Activated naive CD8-positive, alpha-beta T cell (primary cell): ENCODE results near the gene C10orf67.
"Not testable (repeated sequence)": the region's sequence is repeated elsewhere in the genome, so short reads cannot be mapped to it uniquely, and the experiment has no call there.

Source experiments
- H3K27ac Mint-ChIP-seq: one replicate; pipeline ENCODE4 v1.8.0; 2021; ENCODE audit warnings: mixed read lengths
- H3K27me3 Mint-ChIP-seq: one replicate; pipeline ENCODE4 v1.8.0; 2021; ENCODE audit warnings: mixed read lengths
- H3K36me3 Mint-ChIP-seq: one replicate; pipeline ENCODE4 v1.8.0; 2021; ENCODE audit warnings: mixed read lengths
- H3K4me1 Mint-ChIP-seq: one replicate; pipeline ENCODE4 v1.8.0; 2021; ENCODE audit warnings: low read depth, mixed read lengths
- H3K4me3 Mint-ChIP-seq: one replicate; pipeline ENCODE4 v1.8.0; 2021; ENCODE audit warnings: mild to moderate bottlenecking, mixed read lengths
- H3K9me3 Mint-ChIP-seq: one replicate; pipeline ENCODE4 v1.8.0; 2021; ENCODE audit warnings: low read depth, mixed read lengths

The C10orf67 gene

DNA sequence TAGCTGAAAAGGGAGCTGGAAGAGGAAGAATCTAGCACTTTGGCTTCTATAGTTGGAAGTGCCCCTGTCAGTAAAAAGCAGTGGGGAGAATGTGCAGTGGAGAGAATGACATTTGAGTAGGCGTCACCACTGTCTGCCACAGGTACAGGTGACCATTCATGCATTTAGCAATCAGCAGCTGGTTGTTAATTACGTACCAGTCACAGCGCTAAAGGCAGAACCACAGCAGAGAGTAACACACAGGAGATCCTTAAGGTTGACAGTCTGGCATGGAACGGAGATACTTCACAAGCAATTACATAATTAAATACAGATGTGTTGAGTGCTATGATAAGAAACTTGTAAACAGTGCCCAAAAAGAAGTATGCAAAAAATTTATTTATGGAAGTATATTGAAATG is 24.8 kb downstream of the C10orf67 start:
- Mint-ChIP-seq H3K27ac (no peak overlapping the region), H3K36me3 (no peaks in the 10 kb centered on the region), H3K4me3 (no peak overlapping the region)

DNA sequence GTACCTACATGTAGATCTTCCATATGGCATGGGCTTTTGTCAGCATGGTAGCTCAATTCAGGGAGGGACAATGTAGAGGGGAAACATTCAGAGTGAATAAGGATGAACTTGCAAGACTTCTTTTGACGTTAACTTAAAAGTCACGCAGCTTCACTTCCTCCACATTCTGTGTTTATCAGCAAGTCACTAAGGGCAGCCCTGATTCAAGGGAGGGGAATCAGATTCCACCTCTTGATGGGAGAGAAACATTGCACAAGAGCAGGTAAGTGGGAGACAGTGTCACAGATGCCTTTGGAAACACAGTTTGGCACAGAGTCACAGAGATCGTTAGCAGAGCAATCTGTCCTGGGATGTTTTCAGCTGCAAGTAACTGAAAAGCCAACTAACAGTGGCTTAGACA is 26.2 kb downstream of the C10orf67 start:
- Mint-ChIP-seq H3K27ac (no peak overlapping the region), H3K9me3 (no peaks in the 10 kb centered on the region), H3K36me3 (no peaks in the 10 kb centered on the region), H3K27me3 (no peaks in the 10 kb centered on the region), H3K4me1 (peaks cover 2% of the 10 kb centered on the region), H3K4me3 (no peak overlapping the region)

More for the DNA sequence above, 24.8 kb downstream of the C10orf67 start:
- H3K27me3 Mint-ChIP-seq = peaks cover 3% of the 10 kb centered on the region
- no peaks in the 10 kb centered on the region for H3K9me3 Mint-ChIP-seq
- H3K4me1 Mint-ChIP-seq = peaks cover 1% of the 10 kb centered on the region

DNA sequence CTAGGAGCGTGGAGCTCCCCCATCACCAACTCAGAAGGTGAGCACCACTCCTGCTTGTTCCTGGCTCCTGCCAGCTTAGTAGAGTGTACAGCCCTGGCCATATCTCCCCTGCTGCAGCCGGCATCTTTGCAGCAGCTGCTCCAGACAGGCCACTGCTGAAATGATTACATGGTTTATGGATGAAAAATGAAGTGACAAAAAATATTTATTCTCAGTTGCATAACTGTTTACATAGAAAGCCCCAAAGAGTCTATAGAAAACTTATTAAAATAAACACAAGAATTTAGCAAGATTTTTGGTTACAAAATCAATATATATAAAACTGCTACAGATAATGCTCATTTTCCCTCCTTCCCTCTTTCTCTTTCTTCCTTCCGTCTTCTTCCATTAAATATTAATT is 27.2 kb downstream of the C10orf67 start:
- Mint-ChIP-seq H3K27ac (no peak overlapping the region), H3K27me3 (no peaks in the 10 kb centered on the region), H3K9me3 (no peaks in the 10 kb centered on the region), H3K36me3 (no peaks in the 10 kb centered on the region), H3K4me3 (no peak overlapping the region), H3K4me1 (peaks cover 2% of the 10 kb centered on the region)

DNA sequence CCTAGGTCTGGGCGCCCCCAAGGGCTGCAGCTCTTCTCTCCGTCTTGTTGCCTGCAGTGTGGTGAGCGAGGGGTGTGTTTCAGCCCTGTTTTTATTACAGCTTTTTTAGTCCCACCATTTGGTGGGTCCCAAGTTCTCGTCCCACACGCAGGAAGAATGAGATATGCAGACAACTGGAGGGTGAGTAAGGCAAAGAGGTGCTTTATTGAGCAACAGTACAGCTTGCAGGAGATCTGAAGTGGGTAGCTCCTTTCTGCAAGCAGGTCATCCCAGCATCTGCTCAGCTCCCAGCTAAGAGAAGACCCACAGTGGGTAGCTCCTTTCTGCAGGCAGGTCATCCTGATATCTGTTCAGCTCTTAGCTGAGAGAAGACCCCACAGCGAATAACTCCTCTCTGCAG is 28.2 kb downstream of the C10orf67 start:
- H3K9me3 Mint-ChIP-seq = no peaks in the 10 kb centered on the region
- H3K36me3 Mint-ChIP-seq = no peaks in the 10 kb centered on the region
- no peak overlapping the region for H3K27ac Mint-ChIP-seq
- no peaks in the 10 kb centered on the region for H3K27me3 Mint-ChIP-seq
- no peak overlapping the region for H3K4me3 Mint-ChIP-seq
- H3K4me1 Mint-ChIP-seq = peaks cover 2% of the 10 kb centered on the region

- Mint-ChIP-seq H3K27ac (no peak overlapping the region), H3K4me3 (no peak overlapping the region), H3K27me3 (no peaks in the 10 kb centered on the region), H3K36me3 (no peaks in the 10 kb centered on the region), H3K9me3 (no peaks in the 10 kb centered on the region), H3K4me1 (peaks cover 2% of the 10 kb centered on the region)
Measured at GRCh38 chr10:23315966-23316365, 28.6 kb downstream of the C10orf67 start.

DNA sequence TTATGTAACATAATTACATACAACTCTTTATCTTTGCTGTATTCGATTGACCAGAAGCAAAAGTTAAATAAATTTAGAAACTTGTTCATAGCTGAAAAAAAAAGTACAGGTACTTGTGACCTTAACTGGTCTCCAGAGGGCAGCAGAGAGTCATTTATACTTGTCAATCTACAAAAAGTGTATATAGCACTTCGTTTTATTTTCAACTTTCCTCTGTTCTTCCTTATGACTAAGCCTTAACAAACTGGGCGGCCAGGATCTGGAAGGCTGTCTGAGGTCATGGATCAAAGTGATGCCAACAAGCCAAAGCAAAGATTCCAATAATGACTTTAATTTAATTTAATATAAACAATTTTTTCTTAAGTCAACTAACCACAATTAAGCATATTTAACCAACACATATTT is 29.8 kb downstream of the C10orf67 start:
- H3K36me3 Mint-ChIP-seq = no peaks in the 10 kb centered on the region
- H3K4me3 Mint-ChIP-seq = no peak overlapping the region
- peaks cover 2% of the 10 kb centered on the region for H3K4me1 Mint-ChIP-seq
- no peaks in the 10 kb centered on the region for H3K9me3 Mint-ChIP-seq
- H3K27ac Mint-ChIP-seq = no peak overlapping the region
- H3K27me3 Mint-ChIP-seq = no peaks in the 10 kb centered on the region

- Mint-ChIP-seq H3K9me3 (no peaks in the 10 kb centered on the region), H3K27me3 (no peaks in the 10 kb centered on the region), H3K36me3 (no peaks in the 10 kb centered on the region), H3K4me1 (peaks cover 2% of the 10 kb centered on the region), H3K4me3 (no peak overlapping the region), H3K27ac (no peak overlapping the region)
Measured at GRCh38 chr10:23311034-23311433, 33.6 kb downstream of the C10orf67 start.

GRCh38 chr10:23310404-23310803 is 34.2 kb downstream of the C10orf67 start:
- Mint-ChIP-seq H3K27ac (no peak overlapping the region), H3K27me3 (no peaks in the 10 kb centered on the region), H3K36me3 (no peaks in the 10 kb centered on the region), H3K4me3 (no peak overlapping the region), H3K4me1 (peaks cover 2% of the 10 kb centered on the region), H3K9me3 (no peaks in the 10 kb centered on the region)

DNA sequence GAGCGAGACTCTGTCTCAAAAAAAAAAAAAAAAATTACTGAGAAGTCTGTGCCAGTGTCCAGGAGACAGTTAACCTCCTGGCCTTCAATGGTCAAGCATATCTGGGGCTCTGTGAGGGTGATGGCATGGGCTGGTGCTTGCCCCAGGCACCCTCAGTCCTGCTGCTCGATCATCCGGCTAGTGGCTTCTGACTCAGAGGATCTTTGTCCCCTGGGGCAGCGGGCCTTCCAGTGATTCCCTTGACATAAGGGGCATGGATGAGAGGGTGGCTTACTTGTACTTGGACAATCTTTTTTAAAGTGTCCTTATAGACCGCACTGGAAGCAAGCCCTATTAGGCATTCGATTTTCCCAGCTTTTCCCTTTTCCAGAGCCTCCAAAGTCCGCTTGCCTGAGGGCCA is 44.6 kb downstream of the C10orf67 start:
- H3K36me3 Mint-ChIP-seq = not testable (repeated sequence)

GRCh38 chr10:23294638-23295247 is 49.9 kb downstream of the C10orf67 start:
- Mint-ChIP-seq H3K4me3 (no peak overlapping the region), H3K36me3 (no peaks in the 10 kb centered on the region), H3K4me1 (no peaks in the 10 kb centered on the region), H3K27me3 (peaks cover 7% of the 10 kb centered on the region), H3K27ac (no peak overlapping the region), H3K9me3 (no peaks in the 10 kb centered on the region)

More for the DNA sequence above, 44.6 kb downstream of the C10orf67 start:
- H3K27ac Mint-ChIP-seq, H3K27me3 Mint-ChIP-seq, H3K9me3 Mint-ChIP-seq, H3K4me3 Mint-ChIP-seq, H3K4me1 Mint-ChIP-seq: not testable (repeated sequence)

GRCh38 chr10:23293973-23294590 is 50.5 kb downstream of the C10orf67 start:
- H3K4me1 Mint-ChIP-seq = no peaks in the 10 kb centered on the region
- H3K27me3 Mint-ChIP-seq = peaks cover 7% of the 10 kb centered on the region
- no peak overlapping the region for H3K27ac Mint-ChIP-seq
- H3K4me3 Mint-ChIP-seq = no peak overlapping the region
- no peaks in the 10 kb centered on the region for H3K9me3 Mint-ChIP-seq
- H3K36me3 Mint-ChIP-seq = no peaks in the 10 kb centered on the region

DNA sequence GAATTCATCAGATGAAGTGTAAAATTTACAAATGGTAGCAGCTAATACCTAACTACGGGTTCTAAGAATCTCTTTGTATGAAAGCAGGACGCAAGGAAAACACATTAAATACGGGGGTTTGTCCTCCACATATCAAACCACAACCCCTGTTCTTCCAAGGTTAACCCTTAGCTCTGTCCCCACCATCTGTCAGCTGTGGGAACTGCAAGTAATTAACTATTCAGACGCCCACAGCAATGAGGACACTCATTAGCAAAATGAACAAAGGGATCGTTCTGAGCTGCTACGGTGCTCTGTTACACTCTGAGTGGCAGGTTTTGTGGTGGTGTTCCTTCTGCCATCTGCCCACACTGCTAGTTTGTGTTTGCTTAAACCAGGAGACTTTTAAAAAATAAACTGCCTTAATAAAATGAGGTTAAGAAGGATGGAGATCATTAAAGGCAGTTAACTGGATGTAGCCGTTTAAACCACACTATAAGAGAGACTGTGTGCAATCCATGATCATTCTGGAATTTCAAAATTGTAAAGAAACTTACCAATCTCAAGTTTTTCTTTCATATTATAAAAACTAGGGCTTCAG is 51.4 kb downstream of the C10orf67 start:
- no peak overlapping the region for H3K27ac Mint-ChIP-seq
- H3K27me3 Mint-ChIP-seq = peaks cover 7% of the 10 kb centered on the region
- no peaks in the 10 kb centered on the region for H3K9me3 Mint-ChIP-seq
- H3K4me1 Mint-ChIP-seq = no peaks in the 10 kb centered on the region
- H3K36me3 Mint-ChIP-seq = no peaks in the 10 kb centered on the region
- H3K4me3 Mint-ChIP-seq = no peak overlapping the region

- peaks cover 4% of the 10 kb centered on the region for H3K27me3 Mint-ChIP-seq
- H3K4me1 Mint-ChIP-seq = no peaks in the 10 kb centered on the region
- no peak overlapping the region for H3K4me3 Mint-ChIP-seq
Measured at GRCh38 chr10:23291551-23292334, 52.9 kb downstream of the C10orf67 start.

GRCh38 chr10:23284674-23285335 is 59.8 kb downstream of the C10orf67 start:
- peaks cover 10% of the 10 kb centered on the region for H3K27me3 Mint-ChIP-seq
- H3K4me1 Mint-ChIP-seq = no peaks in the 10 kb centered on the region
- no peaks in the 10 kb centered on the region for H3K36me3 Mint-ChIP-seq
- H3K9me3 Mint-ChIP-seq = no peaks in the 10 kb centered on the region
- H3K4me3 Mint-ChIP-seq = no peak overlapping the region
- H3K27ac Mint-ChIP-seq = no peak overlapping the region

More at GRCh38 chr10:23291551-23292334, 52.9 kb downstream of the C10orf67 start:
- no peaks in the 10 kb centered on the region for H3K36me3 Mint-ChIP-seq
- no peaks in the 10 kb centered on the region for H3K9me3 Mint-ChIP-seq
- H3K27ac Mint-ChIP-seq = no peak overlapping the region

DNA sequence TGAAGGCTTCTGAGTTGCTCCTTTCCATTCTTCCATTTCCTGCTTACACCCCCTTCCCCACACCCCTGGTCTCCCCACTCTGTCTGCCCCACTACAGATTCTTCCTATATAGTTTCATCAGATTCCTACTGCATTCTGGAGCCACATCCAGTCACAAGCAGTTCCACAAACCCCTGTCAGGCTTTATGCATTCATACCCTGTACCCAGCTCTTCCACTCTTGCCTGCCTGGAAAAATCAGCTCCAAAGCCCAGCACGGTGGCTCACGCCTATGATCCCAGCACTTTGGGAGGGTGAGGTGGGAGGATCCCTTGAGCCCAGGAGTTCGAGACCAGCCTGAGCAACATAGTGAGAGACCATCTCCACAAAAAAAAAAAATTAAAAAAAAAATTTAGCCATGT is 60.4 kb downstream of the C10orf67 start:
- Mint-ChIP-seq H3K36me3 (no peaks in the 10 kb centered on the region), H3K27me3 (peaks cover 10% of the 10 kb centered on the region), H3K9me3 (no peaks in the 10 kb centered on the region), H3K4me1 (no peaks in the 10 kb centered on the region), H3K4me3 (no peak overlapping the region), H3K27ac (no peak overlapping the region)
